HEK293T (cell line): Measurements from ENCODE around the gene PALLD.

Experiments used
- CTCF ChIA-PET: fragments of 350-600 bp; formaldehyde crosslinking; extraction: SDS; loops from one replicate; lab custom pipeline; 2021; ENCODE audit warnings: antibody characterized with exemption, inconsistent platforms; lab: Yijun Ruan, JAX
- POLR2A ChIA-PET: fragments of 350-600 bp; formaldehyde crosslinking; extraction: SDS; loops from one replicate; lab custom pipeline; 2020; ENCODE audit warnings: antibody characterized with exemption, inconsistent platforms; lab: Yijun Ruan, JAX
- DNase-seq: peaks from one replicate; pipeline ENCODE4 v3.0.0; 2012; ENCODE audit warnings: mixed read lengths; ENCODE audit errors: extremely low spot score
- ARNT ChIP-seq: fragments of 450-650 bp; IDR thresholded peaks from 2 replicates; pipeline ENCODE4 v1.6.1; 2017; ENCODE audit warnings: mild to moderate bottlenecking
- BHLHE40 ChIP-seq: fragments of 450-650 bp; IDR thresholded peaks from 2 replicates; pipeline ENCODE4 v1.6.1; 2016; ENCODE audit warnings: mild to moderate bottlenecking, moderate library complexity, borderline replicate concordance
- CTBP1 ChIP-seq: fragments of 450-650 bp; IDR thresholded peaks from 2 replicates; pipeline ENCODE4 v1.6.1; 2016; ENCODE audit warnings: borderline replicate concordance
- ELF4 ChIP-seq: fragments of 450-650 bp; IDR thresholded peaks from 2 replicates; pipeline ENCODE4 v1.6.1; 2017; ENCODE audit warnings: antibody characterized with exemption
- FOXA1 ChIP-seq: fragments of 450-650 bp; IDR thresholded peaks from 2 replicates; pipeline ENCODE4 v1.6.1; 2016; ENCODE audit warnings: mild to moderate bottlenecking
- FOXK2 ChIP-seq: fragments of 450-650 bp; IDR thresholded peaks from 2 replicates; pipeline ENCODE4 v1.6.1; 2016; ENCODE audit warnings: mild to moderate bottlenecking
- FOXM1 ChIP-seq: fragments of 450-650 bp; IDR thresholded peaks from 2 replicates; pipeline ENCODE4 v1.6.1; 2017; ENCODE audit warnings: mild to moderate bottlenecking, borderline replicate concordance
- HDGF ChIP-seq: fragments of 450-650 bp; IDR thresholded peaks from 2 replicates; pipeline ENCODE4 v1.6.1; 2017; ENCODE audit warnings: antibody characterized with exemption, borderline replicate concordance
- L3MBTL2 ChIP-seq: fragments of 450-650 bp; conservative IDR thresholded peaks from 2 replicates; pipeline ENCODE4 v1.6.1; 2016; ENCODE audit warnings: mild to moderate bottlenecking
- LEF1 ChIP-seq: fragments of 450-650 bp; IDR thresholded peaks from 2 replicates; pipeline ENCODE4 v1.6.1; 2017; ENCODE audit warnings: mild to moderate bottlenecking, borderline replicate concordance
- NFRKB ChIP-seq: fragments of 450-650 bp; IDR thresholded peaks from 2 replicates; pipeline ENCODE4 v1.6.1; 2016; ENCODE audit warnings: mild to moderate bottlenecking, moderate library complexity
- SP1 ChIP-seq: fragments of 450-650 bp; IDR thresholded peaks from 2 replicates; pipeline ENCODE4 v1.6.1; 2017
- SUZ12 ChIP-seq: fragments of 450-650 bp; IDR thresholded peaks from 2 replicates; pipeline ENCODE4 v1.6.1; 2016; ENCODE audit warnings: mild to moderate bottlenecking
- TARDBP ChIP-seq: fragments of 450-650 bp; IDR thresholded peaks from 2 replicates; pipeline ENCODE4 v1.6.1; 2016
- ZNF384 ChIP-seq: fragments of 450-650 bp; IDR thresholded peaks from 2 replicates; pipeline ENCODE4 v1.6.1; 2016
- TF ChIP-seq, protein P1 (sequence below): fragments of 450-650 bp; IDR thresholded peaks from 2 replicates; pipeline ENCODE4 v1.6.1; 2016

The PALLD gene

DNA sequence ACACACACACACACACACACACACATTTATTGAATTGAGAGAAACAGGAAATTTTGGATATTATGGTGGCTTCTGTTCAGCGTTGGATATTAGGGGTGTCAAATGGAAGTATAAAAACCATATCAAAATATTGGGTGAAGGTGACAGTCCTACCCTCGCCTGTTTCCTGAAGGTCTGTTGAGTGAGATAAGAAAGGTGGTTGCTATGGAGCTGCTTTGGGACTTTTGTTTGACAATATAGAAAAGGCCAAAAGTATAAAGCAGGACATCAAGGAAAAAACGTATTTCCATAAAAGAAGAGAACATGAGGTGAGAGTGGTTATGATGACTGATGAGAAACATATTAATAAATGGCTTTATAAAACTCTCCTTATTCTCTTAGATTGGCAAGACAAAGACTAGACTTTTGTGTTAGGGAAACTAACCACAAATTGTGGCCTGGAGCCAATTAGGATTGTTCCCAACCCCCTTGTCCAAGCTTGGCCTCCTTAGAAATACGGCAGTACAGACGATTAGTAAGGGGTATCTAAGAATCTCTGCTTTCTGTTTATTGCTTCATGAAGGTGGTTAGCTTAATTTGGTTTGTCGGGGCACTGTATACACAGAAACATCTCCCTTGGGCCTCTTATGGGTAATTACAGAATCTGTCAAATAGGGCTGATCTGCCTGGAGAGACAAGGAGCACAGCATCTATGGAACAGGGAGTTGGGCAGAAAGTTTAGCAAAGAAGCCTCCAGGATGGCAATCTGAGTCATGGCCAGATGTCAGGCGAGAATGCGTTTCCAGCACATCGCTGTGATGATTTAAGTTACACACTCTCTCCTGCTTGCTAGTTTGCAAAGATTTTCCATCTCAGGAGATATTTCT lies 315.2 kb downstream of the PALLD start:
- ChIA-PET POLR2A (interaction anchor here (1.7 kb wide), 1 partner anchor 20 kb away, joined by 4 read pairs; no protein-coding TSS in a partner anchor), CTCF (interaction anchor here (0.6 kb wide), 1 partner anchor 206 kb away, joined by 4 read pairs; no protein-coding TSS in a partner anchor)
- no peak for TF ChIP-seq HDGF
- TF ChIP-seq, protein P1, sequence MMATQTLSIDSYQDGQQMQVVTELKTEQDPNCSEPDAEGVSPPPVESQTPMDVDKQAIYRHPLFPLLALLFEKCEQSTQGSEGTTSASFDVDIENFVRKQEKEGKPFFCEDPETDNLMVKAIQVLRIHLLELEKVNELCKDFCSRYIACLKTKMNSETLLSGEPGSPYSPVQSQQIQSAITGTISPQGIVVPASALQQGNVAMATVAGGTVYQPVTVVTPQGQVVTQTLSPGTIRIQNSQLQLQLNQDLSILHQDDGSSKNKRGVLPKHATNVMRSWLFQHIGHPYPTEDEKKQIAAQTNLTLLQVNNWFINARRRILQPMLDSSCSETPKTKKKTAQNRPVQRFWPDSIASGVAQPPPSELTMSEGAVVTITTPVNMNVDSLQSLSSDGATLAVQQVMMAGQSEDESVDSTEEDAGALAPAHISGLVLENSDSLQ, result no peak
- no peak for TF ChIP-seq ARNT
- TF ChIP-seq SUZ12, result no peak
- DNase-seq, result no peak

DNA sequence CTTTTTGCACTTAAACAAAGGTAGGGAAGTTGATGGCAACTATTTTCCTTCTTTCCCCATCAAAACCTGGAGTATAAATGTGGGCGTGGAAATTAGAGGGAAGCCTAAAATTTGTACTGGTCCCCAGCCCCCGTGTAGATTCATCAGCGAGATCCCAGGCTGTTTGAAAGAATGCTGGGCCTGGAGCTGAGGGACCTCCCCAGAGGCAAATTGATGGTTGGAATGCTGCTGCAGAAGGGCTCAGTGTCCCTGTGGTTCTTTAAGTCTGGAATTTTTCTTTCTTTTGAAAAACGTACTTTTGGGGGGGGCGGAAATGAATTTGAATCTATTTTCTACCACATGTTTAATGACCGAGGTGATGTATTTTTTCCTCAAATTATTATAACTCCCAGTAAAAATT lies 316.0 kb downstream of the PALLD start:
- no peak for TF ChIP-seq HDGF
- TF ChIP-seq ELF4, result no peak
- no peak for TF ChIP-seq FOXA1
- TF ChIP-seq LEF1, result no peak
- TF ChIP-seq TARDBP, result no peak
- TF ChIP-seq, protein P1, result no peak
- no peak for TF ChIP-seq L3MBTL2
- no peak for TF ChIP-seq SP1
- no peak for TF ChIP-seq FOXM1
- TF ChIP-seq ZNF384, result no peak
- no peak for TF ChIP-seq BHLHE40
- no peak for TF ChIP-seq FOXK2
- TF ChIP-seq SUZ12, result no peak
- TF ChIP-seq ARNT, result no peak
- no peak for TF ChIP-seq NFRKB
- no peak for TF ChIP-seq CTBP1
- ChIA-PET CTCF (no interaction called here), POLR2A (interaction anchor here (1.7 kb wide), 1 partner anchor 19 kb away, joined by 4 read pairs; no protein-coding TSS in a partner anchor)
- DNase-seq, result no peak

DNA sequence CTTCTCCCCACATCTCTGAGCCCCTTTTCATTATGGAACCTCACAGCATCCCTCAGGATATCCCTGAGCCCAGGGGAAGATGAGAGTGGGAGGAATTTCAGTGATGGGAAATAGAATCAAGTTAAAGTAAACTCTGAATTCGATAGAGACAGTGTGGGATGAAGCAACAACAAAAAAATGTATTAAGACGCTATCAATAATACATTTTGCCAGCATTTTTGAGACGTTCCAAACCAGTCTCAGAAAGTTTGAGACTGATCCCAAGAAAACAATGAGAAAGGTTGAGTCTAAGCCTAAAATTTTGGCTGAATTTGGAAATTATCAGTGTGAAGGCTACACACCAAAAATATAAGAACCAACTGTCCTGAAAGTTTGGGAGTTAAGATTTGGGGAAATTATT lies 317.0 kb downstream of the PALLD start:
- DNase-seq, result no peak
- ChIA-PET POLR2A (no interaction called here), CTCF (no interaction called here)
- no peak for TF ChIP-seq FOXM1
- no peak for TF ChIP-seq SUZ12
- TF ChIP-seq FOXA1, result no peak
- TF ChIP-seq, protein P1, result no peak
- TF ChIP-seq LEF1, result no peak
- no peak for TF ChIP-seq L3MBTL2
- no peak for TF ChIP-seq HDGF
- no peak for TF ChIP-seq CTBP1
- TF ChIP-seq ELF4, result no peak
- TF ChIP-seq TARDBP, result no peak
- no peak for TF ChIP-seq ARNT

DNA sequence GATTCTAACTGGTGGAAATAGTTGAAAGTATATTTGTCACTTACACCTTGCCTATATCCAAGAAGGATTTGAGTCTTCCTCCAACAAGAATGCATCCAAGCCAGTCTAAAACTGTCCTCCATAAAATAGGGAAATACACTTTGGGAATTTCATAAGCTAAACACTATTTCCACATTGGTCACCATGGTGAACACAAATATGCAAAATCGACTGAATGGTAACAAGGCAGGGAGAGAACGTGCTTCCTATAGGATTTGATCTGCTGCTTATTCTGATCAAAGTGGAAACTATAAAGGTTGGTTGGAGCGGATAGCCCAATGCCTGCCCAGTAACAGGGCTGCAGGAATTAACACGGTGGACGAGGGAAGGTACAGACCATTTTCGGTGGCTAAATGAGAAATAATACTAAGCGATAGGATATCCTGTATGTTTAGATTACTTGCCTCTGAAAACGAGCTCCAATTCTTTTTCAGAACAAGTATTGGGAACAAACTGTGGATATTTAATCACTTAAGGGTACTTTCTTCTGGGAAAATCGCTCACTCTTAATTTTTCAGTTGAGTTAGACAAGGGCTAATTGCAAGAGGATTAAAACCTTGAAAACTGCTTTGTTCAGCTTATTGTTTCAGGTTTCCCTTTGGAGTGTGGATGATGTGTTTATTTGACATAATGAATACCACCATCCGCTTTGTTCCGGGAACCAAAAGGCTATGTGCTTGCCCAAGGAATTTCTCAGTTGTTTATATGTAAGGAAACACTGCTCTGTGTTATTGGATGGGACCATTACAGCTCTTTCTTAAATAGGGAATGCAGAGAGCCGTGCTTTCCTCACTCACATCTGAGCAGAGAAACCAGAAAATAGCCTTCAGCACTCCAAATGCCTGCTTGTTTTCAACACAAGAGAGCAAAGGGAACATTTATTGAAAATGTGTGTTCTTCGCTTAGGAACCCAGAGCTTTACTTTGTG lies 318.8 kb downstream of the PALLD start:
- no peak for DNase-seq
- ChIA-PET POLR2A (interaction anchor here (2.7 kb wide), 1 partner anchor 16 kb away, joined by 20 read pairs; no protein-coding TSS in a partner anchor), CTCF (interaction anchor here (0.6 to 1.3 kb wide), 2 partner anchors 16 to 805 kb away, joined by 3 read pairs; partner anchors contain the start of gene CLCN3)
- TF ChIP-seq SP1, result no peak
- TF ChIP-seq BHLHE40, result no peak
- no peak for TF ChIP-seq ARNT
- TF ChIP-seq, protein P1, result no peak
- no peak for TF ChIP-seq SUZ12
- TF ChIP-seq LEF1, result no peak
- no peak for TF ChIP-seq CTBP1
- no peak for TF ChIP-seq FOXA1
- TF ChIP-seq L3MBTL2, result no peak
- no peak for TF ChIP-seq TARDBP

DNA sequence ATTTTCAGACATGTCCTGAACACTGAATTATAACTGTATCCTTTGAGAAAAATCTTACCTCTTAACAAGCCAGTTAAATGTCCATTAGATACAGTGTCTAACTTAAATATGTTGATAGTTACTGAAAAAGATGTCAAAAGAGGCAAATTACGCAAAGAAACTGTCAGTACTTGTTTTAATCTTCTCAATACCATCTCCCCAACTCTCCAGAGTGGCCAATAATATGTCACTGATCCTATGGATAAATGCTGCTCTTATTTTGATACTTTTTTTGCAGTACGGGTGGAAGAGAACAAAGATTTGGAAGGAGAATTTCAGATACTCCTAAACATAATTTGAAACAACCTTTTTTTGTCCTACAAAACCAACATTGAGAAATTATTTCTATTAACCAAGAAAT lies 320.5 kb downstream of the PALLD start:
- no peak for DNase-seq
- ChIA-PET POLR2A (interaction anchor here (2.7 kb wide), 1 partner anchor 14 kb away, joined by 20 read pairs; no protein-coding TSS in a partner anchor), CTCF (no interaction called here)
- TF ChIP-seq ELF4 (no peak), NFRKB (no peak), SUZ12 (no peak), BHLHE40 (no peak), SP1 (no peak), TARDBP (no peak), HDGF (no peak), L3MBTL2 (no peak), ARNT (no peak), CTBP1 (no peak), FOXA1 (no peak), ZNF384 (no peak), LEF1 (no peak), FOXK2 (no peak), FOXM1 (no peak)
- TF ChIP-seq, protein P1, result no peak
